HG02610 (cell line): Measurements from ENCODE around the gene RASA4B.
"Not testable (repeated sequence)": the region's sequence is repeated elsewhere in the genome, so short reads cannot be mapped to it uniquely, and the experiment has no call there.

Experiments used
- ATAC-seq: cut with Tn5 transposase; IDR thresholded peaks from one replicate; pipeline ENCODE4 v1.9.1; 2021; ENCODE audit warnings: mild to moderate bottlenecking, moderate library complexity; ENCODE audit not compliant: unreplicated experiment

The RASA4B gene

GRCh38 chr7:102474736-102475435 lies 42.7 kb downstream of the RASA4B start:
- not testable (repeated sequence) for ATAC-seq

GRCh38 chr7:102474116-102474515 lies 43.5 kb downstream of the RASA4B start:
- not testable (repeated sequence) for ATAC-seq

GRCh38 chr7:102473271-102473991 lies 44.1 kb downstream of the RASA4B start:
- no peak for ATAC-seq

GRCh38 chr7:102472126-102473041 lies 45.2 kb downstream of the RASA4B start:
- no peak for ATAC-seq

GRCh38 chr7:102471791-102472125 lies 45.8 kb downstream of the RASA4B start:
- no peak for ATAC-seq

GRCh38 chr7:102469972-102470825 lies 47.4 kb downstream of the RASA4B start:
- ATAC-seq, result no peak

GRCh38 chr7:102469351-102469971 lies 48.1 kb downstream of the RASA4B start:
- ATAC-seq, result no peak

GRCh38 chr7:102468478-102469350 lies 48.9 kb downstream of the RASA4B start:
- ATAC-seq, result no peak

GRCh38 chr7:102467581-102468477 lies 49.7 kb downstream of the RASA4B start:
- ATAC-seq, result no peak

GRCh38 chr7:102466097-102466496 lies 51.5 kb downstream of the RASA4B start:
- ATAC-seq, result no peak

GRCh38 chr7:102464577-102465280 lies 52.8 kb downstream of the RASA4B start, which contains the start of the genes ALKBH4 and LRWD1:
Gene ALKBH4, minus strand, starts transcription at chr7:102464863. Its CDS starts 27 bp downstream, at chr7:102464836.
Gene LRWD1, plus strand, starts transcription at chr7:102464984. Its CDS starts 97 bp downstream, at chr7:102465081.
- peak; percentile 94 for ATAC-seq

- no peak for ATAC-seq
Observed at GRCh38 chr7:102463841-102464576, 53.6 kb downstream of the RASA4B start.

- no peak for ATAC-seq
Observed at GRCh38 chr7:102460467-102460866, 57.1 kb downstream of the RASA4B start.

- ATAC-seq, result no peak
Observed at GRCh38 chr7:102459221-102459844, 58.2 kb downstream of the RASA4B start.

- no peak for ATAC-seq
Observed at GRCh38 chr7:102457352-102457924, 60.1 kb downstream of the RASA4B start.

GRCh38 chr7:102456327-102456726 lies 61.2 kb downstream of the RASA4B start:
- no peak for ATAC-seq
